NCI-H1436 treated with DMSO at 0.1 percent for 48 hours (cell line): ENCODE results near the gene FBXL17.
"Not testable (repeated sequence)": the region's sequence is repeated elsewhere in the genome, so short reads cannot be mapped to it uniquely, and the experiment has no call there.

Experiments
- DNase-seq: peaks from one replicate; lab custom pipeline; 2025; lab: John Stamatoyannopoulos, UW

FBXL17 gene

DNA sequence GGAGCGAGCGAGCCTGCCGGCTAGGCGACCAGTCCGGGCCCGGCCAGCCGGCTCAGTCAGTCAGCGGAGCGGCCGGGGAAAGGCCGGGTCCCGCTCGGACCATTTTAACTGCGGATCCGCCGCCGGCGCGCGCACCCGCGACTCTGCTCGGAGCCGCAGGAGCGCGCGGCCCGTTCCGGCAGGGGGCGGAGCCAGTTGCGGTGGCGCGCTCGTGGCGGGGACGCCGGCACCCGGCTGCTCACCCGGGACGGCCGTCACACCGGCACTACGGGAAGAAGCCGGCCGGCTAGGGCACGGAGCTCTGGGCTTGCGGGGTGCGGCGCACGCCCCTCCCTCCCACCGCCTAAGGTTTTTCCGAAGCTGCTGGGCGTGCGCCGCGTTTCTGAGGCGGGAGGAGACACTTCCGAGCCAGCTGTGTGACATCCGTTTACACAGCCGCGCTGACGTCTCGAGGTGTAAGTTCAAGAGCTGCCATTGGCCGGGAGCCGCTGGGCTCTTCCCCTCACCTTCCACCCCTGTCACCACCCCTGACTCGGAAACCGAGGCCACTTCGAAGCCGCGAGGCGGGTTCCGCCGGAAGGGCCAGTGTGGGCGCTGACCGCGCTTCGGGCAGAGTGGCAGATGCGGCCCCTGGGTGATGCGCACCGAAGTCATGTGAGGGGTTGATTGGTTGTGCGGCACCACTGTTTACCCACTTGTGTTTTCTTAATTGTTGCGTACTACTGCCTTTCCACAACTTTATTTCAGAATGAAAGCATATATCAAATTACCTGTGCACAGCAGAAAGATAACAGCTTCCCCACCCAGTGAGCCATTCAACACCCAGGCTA, at the start of gene FBXL17:
FBXL17 (minus strand) TSS at position 145 of the 830 bp plus-strand sequence.
- DNase-seq: peak; percentile 57

DNA sequence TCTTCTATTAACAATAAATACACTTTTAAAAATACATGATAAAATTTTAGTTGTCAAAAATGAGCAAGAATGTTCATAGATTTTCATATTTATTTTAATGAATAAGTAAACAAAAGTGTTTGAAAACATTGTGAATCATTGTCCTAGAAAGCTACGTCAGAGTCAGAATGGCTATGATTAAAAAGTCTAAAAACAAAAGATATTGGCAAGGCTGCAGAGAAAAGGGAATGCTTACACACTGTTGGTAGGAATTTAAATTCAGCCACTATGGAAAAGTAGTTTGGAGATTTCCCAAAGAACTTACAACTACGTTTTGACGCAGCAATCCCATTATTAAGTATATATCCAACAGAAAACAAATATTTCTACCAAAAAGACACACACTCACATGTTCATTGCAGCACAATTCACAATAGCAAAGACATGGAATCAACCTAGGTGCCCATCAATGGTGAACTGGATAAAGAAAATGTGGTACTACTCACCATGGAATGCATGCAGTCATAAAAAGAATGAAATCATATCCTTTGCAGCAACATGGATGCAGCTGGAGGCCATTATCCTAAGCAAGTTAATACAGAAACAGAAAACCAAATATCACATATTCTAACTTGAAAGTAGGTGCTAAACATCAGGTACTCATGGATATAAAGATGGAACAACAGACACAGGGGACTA, 49.2 kb upstream of the FBXL17 start:
- DNase-seq: no peak

DNA sequence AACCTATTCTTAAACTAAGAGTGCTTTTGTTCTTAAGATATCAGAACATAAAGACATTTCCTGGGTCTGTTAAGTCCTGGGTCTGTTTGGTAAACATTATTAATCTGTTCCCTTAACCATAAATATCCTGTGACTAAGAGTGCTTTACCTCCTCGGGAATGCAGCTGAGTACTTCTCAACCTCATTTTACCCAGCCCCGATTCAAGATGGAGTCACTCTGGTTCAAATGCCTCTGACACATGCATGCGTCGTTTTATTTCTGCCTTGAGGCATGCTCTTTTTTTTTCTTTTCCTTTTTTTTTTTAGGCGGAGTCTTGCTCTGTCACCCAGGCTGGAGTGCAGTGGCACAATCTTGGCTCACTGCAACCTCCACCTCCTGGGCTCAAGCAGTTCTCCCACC, 39.8 kb upstream of the FBXL17 start:
- no peak for DNase-seq

GRCh38 chr5:108420755-108421154, 38.9 kb upstream of the FBXL17 start:
- DNase-seq: no peak

- peak; percentile 9 for DNase-seq
Measured at GRCh38 chr5:108420158-108420557, 38.3 kb upstream of the FBXL17 start.

DNA sequence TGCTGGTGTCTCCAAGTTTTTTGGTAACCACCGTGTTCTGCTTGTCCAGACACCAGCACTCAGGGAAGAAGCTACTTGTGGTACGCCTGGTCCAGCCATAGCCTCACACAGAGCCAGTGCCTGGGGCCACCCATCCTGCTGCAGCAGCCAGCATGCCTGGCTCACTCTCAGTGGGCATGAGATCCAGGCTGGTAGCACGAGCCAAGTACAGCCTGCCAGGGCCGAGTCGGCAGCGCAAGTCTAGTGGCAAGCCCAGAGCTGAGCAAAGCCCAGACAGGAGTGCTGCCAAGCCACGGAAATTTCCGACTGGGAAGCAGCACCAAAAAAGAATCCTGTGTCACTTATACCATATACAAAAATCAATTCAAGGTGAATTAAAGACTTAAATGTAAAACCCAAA, 36.3 kb upstream of the FBXL17 start:
- no peak for DNase-seq

GRCh38 chr5:108417166-108417670, 35.3 kb upstream of the FBXL17 start:
- no peak for DNase-seq

GRCh38 chr5:108415726-108416125, 33.8 kb upstream of the FBXL17 start:
- DNase-seq: no peak

DNA sequence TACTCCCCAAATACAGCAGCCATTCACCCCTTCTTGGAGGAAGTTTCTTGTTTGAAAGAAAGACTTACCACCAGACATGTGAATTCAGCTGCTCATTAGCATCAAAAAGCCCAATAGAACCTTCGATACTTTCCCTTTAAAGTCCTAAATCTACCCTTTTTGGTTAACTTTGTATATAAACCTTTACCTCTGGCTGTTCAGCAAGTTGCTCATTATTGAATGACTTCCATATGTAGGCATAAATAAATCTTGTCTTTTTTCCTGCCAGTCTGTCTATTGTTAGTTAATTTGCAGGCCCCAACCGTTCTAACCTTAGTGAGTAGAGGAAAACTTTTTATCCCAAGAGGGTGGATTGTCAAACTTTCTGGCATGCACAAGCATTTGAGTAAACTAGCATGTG, 27.9 kb upstream of the FBXL17 start:
- no peak for DNase-seq

- not testable (repeated sequence) for DNase-seq
Measured at GRCh38 chr5:108405201-108405600, 23.3 kb upstream of the FBXL17 start.

DNA sequence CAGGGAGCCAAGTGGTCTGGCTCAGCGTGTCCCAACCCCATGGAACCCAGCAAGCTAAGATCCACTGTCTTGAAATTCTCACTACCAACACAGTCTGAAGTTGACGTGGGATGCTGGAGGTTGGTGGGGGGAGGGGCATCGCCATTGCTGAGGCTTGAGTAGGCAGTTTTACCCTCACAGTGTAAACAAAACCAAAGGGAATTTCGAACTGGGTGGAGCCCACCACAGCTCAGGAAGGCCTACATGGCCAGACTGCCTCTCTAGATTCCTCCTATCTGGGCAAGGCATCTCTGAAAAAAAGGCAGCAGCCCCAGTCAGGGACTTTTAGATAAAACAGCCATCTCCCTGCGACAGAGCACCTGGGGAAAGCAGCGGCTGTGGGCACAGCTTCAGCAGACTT, 17.1 kb upstream of the FBXL17 start:
- DNase-seq: no peak

DNA sequence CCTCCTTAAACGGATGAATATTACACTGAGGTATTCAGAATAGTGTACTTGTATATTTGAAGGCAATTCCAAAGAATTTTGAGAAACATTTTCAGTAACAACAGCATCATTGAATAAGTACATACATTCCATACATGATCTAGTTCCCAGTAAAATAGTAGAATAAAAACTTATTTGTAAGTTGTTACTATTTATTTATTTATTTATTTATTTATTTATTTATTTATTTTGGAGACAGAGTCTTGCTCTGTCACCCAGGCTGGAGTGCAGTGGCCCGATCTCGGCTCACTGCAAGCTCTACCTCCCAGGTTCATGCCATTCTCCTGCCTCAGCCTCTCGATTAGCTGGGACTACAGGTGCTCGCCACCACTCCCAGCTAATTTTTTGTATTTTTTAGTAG, 14.9 kb upstream of the FBXL17 start:
- DNase-seq: not testable (repeated sequence)

GRCh38 chr5:108387758-108388157, 5.9 kb upstream of the FBXL17 start:
- DNase-seq: no peak

GRCh38 chr5:108386345-108387061, 4.6 kb upstream of the FBXL17 start:
- DNase-seq: no peak

- DNase-seq: no peak
Measured at GRCh38 chr5:108384741-108385140, 2.8 kb upstream of the FBXL17 start.

DNA sequence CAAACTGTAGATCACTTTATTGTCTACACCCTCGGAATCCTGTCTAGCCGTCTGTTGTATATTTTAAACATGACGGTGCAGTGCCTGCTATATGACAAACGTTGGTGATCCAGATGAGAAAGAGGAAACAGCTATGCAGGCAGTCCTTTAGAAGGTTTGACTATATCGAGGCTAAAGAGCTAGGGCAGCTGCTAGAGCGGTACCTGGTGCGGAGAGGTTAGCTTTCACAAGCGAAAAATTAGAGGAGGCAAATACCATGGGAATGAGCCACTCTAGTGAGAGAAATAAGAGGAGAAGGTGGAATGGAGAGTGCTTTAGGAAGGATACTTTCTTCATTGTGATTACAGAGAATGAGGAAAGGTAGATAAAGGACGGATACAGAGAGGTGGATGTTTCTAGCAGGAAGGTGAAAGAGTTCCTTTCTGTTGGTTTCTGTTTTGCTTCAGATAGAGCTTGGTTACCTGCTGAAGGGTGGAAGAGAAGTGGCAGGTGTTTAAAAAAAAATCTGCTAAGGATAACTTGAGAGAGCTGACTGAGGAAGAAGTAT, 959 bp upstream of the FBXL17 start:
- DNase-seq: no peak

DNA sequence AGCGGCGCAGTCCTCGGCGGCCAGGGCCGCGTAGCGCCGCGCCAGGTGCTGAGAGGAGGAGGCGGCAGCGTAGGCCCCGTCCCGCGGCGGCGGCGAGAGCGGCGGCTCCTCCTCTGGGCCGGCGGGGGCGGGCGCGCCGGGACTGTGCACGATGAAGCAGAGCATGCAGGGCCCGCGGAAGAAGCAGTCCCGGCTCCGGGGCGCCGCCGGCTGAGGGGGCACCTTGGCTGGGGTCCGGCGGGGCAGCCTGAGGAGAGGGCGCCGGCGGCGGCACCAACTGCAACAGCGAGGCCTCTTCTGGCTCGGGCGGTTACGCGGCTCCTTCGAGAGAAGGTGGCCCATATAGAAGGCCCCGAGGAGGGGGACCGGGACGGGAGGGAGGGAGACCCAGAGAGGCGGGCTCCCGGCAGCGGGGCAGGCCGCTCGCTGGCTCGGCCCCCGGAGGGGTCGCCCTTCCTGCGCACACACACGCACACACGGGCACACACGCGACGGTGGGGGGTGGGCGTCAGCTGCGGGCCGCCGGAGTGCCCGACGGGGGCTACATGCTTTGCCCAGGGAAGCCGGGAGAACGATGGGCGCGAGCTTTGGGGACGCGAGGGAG, 446 bp downstream of the FBXL17 start:
- no peak for DNase-seq

GRCh38 chr5:108380531-108381349, 1.2 kb downstream of the FBXL17 start:
- DNase-seq: peak; percentile 55

DNA sequence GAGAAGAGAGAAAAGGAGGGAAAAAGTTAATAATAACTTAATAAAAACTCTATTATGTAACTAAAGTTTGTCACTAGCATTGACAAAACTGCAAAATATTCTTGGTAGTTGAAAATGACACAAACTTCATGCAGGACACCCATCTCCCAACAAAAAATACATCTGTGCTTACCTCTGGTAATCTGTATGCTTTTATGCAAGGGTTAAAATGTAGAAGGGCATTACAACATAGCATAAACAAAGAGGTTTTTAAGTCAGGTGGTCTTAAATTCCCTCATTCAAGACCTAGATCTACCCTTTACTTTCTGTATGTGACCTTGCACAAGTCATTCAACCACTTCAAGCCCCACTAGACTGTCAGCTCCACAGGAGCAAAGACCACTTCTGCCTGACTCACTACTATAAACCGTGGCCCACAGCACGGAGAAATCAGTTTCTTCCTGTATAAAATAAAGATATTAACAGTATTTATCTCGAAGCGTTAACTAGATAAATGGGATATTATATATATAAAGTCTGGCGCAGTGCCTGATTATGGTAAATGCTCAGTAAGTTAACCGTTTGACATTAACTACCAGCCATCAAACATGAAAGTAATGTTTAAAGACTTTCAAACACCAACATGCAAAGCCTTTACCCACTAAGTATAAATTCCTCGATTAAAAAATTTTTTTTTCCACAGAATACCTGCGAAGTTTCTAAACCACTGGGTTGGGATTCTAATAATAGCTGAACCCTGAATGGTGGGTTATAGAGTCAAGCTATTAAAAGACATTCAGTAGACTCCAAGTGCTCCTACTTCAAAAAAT, 2.0 kb downstream of the FBXL17 start:
- DNase-seq: no peak

DNA sequence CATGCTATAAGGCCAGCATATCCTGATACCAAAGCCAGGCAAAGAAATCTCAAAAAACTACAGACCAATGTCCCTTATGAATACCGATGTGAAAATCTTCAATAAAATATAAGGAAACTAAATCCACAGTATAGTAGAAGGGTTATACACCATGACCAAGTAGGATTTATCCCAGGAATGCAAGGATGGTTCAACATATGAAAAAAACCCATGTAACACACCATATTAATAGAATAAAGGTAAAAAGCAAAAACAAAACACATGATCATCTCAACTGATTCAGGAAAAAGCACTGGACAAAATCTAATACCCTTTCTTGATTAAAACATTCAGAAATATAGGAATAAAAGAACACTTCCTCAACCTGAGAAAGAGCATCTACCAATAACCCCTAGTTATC, 6.1 kb downstream of the FBXL17 start:
- DNase-seq: no peak
